Mucosa of stomach (tissue), 1 donor: ENCODE measurements around the gene PSEN2.

ENCODE experiments used
- H3K27me3 ChIP-seq: one replicate; pipeline ENCODE4 v1.7.0; 2013; ENCODE audit warnings: mild to moderate bottlenecking, low read length; ENCODE audit not compliant: control insufficient read depth, insufficient read depth
- H3K36me3 ChIP-seq: one replicate; pipeline ENCODE4 v1.7.0; 2013; ENCODE audit warnings: low read length; ENCODE audit not compliant: control insufficient read depth, insufficient read depth
- H3K4me1 ChIP-seq: one replicate; pipeline ENCODE4 v1.7.0; 2013; ENCODE audit warnings: mild to moderate bottlenecking, low read length; ENCODE audit not compliant: control insufficient read depth, insufficient read depth
- H3K4me3 ChIP-seq: one replicate; pipeline ENCODE4 v1.7.0; 2013; ENCODE audit warnings: low read length
- H3K9ac ChIP-seq: one replicate; pipeline ENCODE4 v1.7.0; 2013; ENCODE audit warnings: mild to moderate bottlenecking, low read length, moderate library complexity
- H3K9me3 ChIP-seq: one replicate; pipeline ENCODE4 v1.7.0; 2013; ENCODE audit warnings: mild to moderate bottlenecking, low read length, moderate library complexity; ENCODE audit not compliant: control insufficient read depth
- donor health status: Pancreatic carcinoma.

The PSEN2 gene

GRCh38 chr1:226870401-226871279 is at the start of gene PSEN2:
Gene PSEN2 (plus strand): TSS chr1:226870616. CDS start chr1:226881908, 11,292 bp downstream.
- no peaks in the 10 kb centered on the region for H3K9me3 ChIP-seq
- H3K9ac ChIP-seq: peak within 1 kb of the TSS; percentile 74
- H3K36me3 ChIP-seq: no peaks in the 10 kb centered on the region
- no peaks in the 10 kb centered on the region for H3K27me3 ChIP-seq
- peaks cover 21% of the 10 kb centered on the region for H3K4me1 ChIP-seq
- H3K4me3 ChIP-seq: peak within 1 kb of the TSS; percentile 52

DNA sequence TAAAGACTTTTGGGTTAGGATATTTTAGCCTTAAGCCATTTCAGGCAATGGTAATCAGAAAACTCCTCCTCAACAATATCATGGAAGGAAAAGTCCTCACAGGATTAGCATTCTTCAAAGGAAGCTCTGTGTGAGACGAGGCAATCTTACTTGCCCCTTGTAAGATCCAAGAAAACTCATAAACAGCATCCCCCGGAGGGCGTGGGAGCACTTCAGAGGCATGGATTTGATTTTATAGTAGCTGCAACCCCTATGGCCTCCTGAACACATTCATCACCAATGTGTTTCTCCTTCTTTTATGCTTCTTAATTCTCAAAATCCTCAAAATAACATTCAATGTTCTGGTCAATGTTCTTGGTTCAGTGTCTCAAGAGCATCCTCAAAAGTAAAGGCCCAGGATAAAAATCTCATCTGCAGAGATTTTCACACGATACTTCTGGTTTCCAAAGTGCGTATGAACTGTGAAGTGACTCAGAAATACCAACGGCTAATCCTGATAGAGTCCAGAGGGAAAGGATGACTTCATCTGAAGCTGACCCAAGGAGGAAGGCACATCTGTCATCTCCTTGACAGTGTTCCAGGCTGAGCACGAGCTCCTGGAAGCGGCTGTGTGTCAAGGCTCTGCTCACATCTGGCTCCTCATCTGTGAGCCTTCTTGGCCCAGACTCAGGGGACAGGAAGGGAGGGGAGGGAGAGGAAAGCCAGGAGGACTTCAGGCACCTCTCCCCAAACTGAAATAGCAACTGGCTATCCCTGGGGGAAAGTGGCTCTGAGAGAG is 49.3 kb upstream of the PSEN2 start:
- no peak overlapping the region for H3K9ac ChIP-seq
- no peak overlapping the region for H3K4me3 ChIP-seq
- H3K9me3 ChIP-seq: no peaks in the 10 kb centered on the region
- H3K27me3 ChIP-seq: no peaks in the 10 kb centered on the region
- no peaks in the 10 kb centered on the region for H3K4me1 ChIP-seq
- no peaks in the 10 kb centered on the region for H3K36me3 ChIP-seq

- Histone ChIP-seq H3K4me3 (no peak overlapping the region), H3K36me3 (no peaks in the 10 kb centered on the region), H3K9ac (no peak overlapping the region), H3K27me3 (no peaks in the 10 kb centered on the region), H3K9me3 (no peaks in the 10 kb centered on the region), H3K4me1 (no peaks in the 10 kb centered on the region)
These were observed 48.7 kb upstream of the PSEN2 start for GRCh38 chr1:226821719-226822085.

GRCh38 chr1:226823643-226824042 is 46.8 kb upstream of the PSEN2 start:
- peaks cover 11% of the 10 kb centered on the region for H3K4me1 ChIP-seq

DNA sequence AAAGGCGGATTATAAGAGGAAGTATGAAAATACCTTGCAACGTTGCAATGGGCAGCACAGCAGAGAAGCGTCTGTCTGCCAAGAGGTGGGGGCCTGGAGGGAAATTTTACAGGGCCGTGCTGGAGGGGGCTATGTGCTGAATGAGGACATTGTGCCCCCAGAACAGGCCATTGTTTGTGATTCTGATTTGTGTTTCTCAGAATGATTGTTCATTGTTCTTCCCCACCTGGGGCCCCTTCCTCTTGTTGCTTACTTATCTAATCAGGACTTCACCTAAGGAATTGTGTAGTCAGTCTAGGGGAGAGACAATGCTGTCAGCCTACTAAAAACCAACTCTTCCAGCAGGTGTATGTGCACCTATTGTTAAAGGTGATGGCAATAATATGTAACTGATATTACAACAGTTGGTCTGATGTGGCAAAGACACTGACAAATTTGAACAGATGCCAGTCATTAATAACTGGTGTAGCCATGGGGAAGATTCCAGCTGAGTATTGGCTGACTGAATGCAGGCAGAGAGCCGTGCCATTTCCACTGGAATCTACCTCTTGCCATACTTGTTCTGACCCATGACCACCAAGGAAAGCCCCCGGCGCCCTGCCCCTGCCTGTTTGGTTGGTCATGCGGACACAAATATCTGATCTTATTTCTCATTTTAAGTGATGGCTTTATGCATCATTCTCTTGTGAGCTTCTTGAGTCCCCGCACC is 45.2 kb upstream of the PSEN2 start:
- Histone ChIP-seq H3K9me3 (no peaks in the 10 kb centered on the region), H3K9ac (no peak overlapping the region), H3K4me1 (peaks cover 11% of the 10 kb centered on the region), H3K36me3 (no peaks in the 10 kb centered on the region), H3K27me3 (no peaks in the 10 kb centered on the region), H3K4me3 (no peak overlapping the region)

More at GRCh38 chr1:226823643-226824042, 46.8 kb upstream of the PSEN2 start:
- H3K36me3 ChIP-seq: no peaks in the 10 kb centered on the region
- H3K27me3 ChIP-seq: no peaks in the 10 kb centered on the region
- H3K4me3 ChIP-seq: no peak overlapping the region
- no peaks in the 10 kb centered on the region for H3K9me3 ChIP-seq
- no peak overlapping the region for H3K9ac ChIP-seq

GRCh38 chr1:226825746-226826100 is 44.7 kb upstream of the PSEN2 start:
- Histone ChIP-seq H3K4me3 (no peak overlapping the region), H3K27me3 (no peaks in the 10 kb centered on the region), H3K36me3 (no peaks in the 10 kb centered on the region), H3K9ac (no peak overlapping the region), H3K4me1 (peaks cover 11% of the 10 kb centered on the region), H3K9me3 (no peaks in the 10 kb centered on the region)

- Histone ChIP-seq H3K9ac (no peak overlapping the region), H3K27me3 (no peaks in the 10 kb centered on the region), H3K9me3 (no peaks in the 10 kb centered on the region), H3K4me1 (peaks cover 11% of the 10 kb centered on the region), H3K36me3 (no peaks in the 10 kb centered on the region), H3K4me3 (no peak overlapping the region)
These were observed 43.7 kb upstream of the PSEN2 start for GRCh38 chr1:226826479-226827261.

- Histone ChIP-seq H3K9ac (peak overlapping the region; percentile 61), H3K4me1 (peaks cover 11% of the 10 kb centered on the region), H3K4me3 (no peak overlapping the region), H3K36me3 (no peaks in the 10 kb centered on the region), H3K27me3 (no peaks in the 10 kb centered on the region), H3K9me3 (no peaks in the 10 kb centered on the region)
These were observed 43.0 kb upstream of the PSEN2 start for GRCh38 chr1:226827458-226827857.

- no peaks in the 10 kb centered on the region for H3K9me3 ChIP-seq
- H3K9ac ChIP-seq: peak overlapping the region; percentile 61
- no peaks in the 10 kb centered on the region for H3K36me3 ChIP-seq
- H3K27me3 ChIP-seq: no peaks in the 10 kb centered on the region
- peaks cover 11% of the 10 kb centered on the region for H3K4me1 ChIP-seq
- H3K4me3 ChIP-seq: no peak overlapping the region
These were observed 42.4 kb upstream of the PSEN2 start for GRCh38 chr1:226827968-226828513.

DNA sequence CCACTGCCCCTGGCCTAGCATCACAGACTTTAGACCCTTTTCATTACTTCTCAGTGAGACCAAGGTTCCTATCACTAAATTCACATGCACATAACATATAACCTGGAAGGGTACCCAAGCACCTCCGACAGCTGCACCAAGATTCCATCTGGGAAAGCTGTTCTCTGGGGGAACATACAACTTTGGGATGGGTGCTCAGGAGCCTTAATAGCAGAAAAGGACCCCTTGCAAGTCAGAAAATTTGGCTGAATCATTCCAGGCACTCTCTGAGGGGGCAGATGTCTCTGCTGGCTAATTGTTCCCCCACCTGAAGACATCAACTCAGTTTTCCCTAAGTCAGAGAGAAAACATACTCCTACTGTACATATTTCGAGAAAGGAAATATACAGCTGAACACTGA is 41.3 kb upstream of the PSEN2 start:
- H3K9me3 ChIP-seq: no peaks in the 10 kb centered on the region
- no peaks in the 10 kb centered on the region for H3K27me3 ChIP-seq
- no peak overlapping the region for H3K4me3 ChIP-seq
- H3K4me1 ChIP-seq: peaks cover 11% of the 10 kb centered on the region
- no peaks in the 10 kb centered on the region for H3K36me3 ChIP-seq
- no peak overlapping the region for H3K9ac ChIP-seq

GRCh38 chr1:226831953-226832352 is 38.5 kb upstream of the PSEN2 start:
- Histone ChIP-seq H3K36me3 (no peaks in the 10 kb centered on the region), H3K27me3 (no peaks in the 10 kb centered on the region), H3K9me3 (no peaks in the 10 kb centered on the region), H3K9ac (no peak overlapping the region), H3K4me3 (no peak overlapping the region), H3K4me1 (peaks cover 11% of the 10 kb centered on the region)
